CD4-positive, alpha-beta T cell treated with Interleukin-12 subunit alpha and Interleukin-12 subunit beta, for 1 hour (primary cell): ENCODE measurements around the gene LIME1.
"Not testable (repeated sequence)": the region's sequence is repeated elsewhere in the genome, so short reads cannot be mapped to it uniquely, and the experiment has no call there.

Experiments used
- DNase-seq: peaks from one replicate; pipeline ENCODE4 v3.0.0-alpha.2; 2020

Gene LIME1

DNA sequence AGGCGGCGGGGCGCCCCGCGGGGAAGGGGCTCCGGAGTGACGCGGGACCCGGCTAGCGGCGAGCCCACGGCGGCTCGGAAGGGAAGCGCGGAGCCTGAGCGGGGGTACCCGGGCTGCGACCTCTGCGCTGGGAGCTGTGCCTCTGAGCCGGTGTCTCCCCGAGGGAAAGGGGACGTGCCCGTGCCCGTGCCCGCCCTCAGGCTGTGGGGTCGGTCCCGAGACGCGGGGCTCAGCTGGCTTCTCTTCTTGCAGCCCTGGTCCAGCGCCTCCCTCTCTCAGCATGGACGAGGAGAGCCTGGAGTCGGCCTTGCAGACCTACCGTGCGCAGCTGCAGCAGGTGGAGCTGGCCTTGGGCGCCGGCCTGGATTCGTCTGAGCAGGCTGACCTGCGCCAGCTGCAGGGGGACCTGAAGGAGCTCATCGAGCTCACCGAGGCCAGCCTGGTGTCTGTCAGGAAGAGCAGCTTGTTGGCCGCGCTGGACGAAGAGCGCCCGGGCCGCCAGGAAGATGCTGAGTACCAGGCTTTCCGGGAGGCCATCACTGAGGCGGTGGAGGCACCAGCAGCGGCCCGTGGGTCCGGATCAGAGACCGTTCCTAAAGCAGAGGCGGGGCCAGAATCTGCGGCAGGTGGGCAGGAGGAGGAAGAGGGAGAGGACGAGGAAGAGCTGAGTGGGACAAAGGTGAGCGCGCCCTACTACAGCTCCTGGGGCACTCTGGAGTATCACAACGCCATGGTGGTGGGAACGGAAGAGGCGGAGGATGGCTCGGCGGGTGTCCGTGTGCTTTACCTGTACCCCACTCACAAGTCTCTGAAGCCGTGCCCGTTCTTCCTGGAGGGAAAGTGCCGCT lies 27.9 kb upstream of the LIME1 start:
- no peak for DNase-seq

DNA sequence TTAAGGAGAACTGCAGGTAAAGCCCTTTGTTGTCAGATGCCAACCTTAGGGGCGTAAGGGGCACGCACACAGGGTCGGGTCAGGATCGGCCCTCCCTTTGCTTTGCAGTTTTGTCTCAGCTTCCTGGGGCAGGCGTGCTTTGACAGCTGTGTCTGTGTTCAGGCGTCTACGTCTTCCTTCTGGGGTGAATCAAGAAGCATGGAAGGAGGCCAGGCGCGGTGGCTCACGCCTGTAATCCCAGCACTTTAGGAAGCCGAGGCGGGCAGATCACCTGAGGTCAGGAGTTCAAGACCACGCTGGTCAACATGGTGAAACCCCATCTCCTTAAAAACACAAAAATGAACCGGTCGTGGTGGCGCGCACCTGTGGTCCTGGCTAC lies 27.3 kb upstream of the LIME1 start:
- no peak for DNase-seq

DNA sequence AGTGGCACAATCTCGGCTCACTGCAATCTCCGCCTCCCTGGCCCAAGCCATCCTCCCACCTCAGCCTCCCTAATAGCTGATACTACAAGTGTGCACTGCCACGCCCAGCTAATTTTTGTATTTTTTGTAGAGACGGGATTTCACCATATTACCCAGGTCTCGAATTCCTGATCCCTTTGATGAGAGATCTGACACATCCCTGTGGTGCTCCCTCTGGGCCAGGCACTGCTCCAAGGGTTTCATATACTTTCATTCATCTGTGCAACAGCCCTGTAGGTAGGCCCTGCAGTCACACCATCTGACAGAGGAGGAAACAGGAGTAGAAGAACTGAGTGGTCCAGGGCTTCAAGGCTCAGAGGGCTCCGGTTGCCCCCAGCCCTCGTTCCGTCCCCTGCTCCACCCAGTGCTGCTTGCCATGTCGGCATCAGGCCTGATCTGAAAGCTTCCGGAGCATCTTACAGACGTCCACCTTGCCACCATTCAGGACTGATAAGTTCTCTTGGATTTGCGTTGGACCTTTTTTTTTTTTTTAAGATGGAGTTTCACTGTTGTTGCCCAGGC lies 25.3 kb upstream of the LIME1 start:
- no peak for DNase-seq

DNA sequence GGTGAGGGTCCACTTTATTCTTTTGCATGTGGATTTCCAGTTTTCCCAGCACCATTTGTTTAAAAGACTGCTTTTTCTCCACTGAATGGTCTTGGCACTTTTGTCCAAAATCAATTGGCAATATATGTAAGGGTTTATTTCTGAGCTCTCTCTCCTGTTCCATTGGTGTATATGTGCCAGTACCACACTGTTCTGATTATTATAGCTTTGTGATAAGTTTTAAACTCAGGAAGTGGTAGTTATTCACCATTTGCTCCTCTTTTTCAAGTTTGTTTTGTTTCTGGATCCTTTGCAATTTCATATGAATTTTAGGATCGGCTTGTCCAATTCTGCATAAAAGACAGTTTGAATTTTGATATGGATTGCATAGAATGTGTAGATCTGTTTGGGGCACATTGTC lies 24.3 kb upstream of the LIME1 start:
- no peak for DNase-seq

DNA sequence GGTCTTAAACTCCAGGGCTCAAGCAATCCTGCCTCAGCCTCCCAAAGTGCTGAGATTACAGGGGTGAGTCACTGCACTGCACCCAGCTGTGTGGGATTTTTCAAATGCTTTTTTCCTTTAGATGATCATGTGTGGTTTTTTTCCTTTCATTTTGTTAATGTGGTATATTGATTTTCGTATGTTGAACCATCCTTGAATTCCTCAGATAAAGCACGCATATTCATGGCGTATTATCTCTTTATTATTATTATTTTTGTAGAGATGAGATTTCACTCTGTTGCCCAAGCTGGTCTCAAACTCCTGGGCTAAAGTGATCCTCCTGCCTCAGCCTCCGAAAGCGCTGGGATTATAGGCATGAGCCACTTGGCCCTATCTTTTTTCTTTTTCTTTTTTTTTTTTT lies 21.6 kb upstream of the LIME1 start:
- DNase-seq = no peak

DNA sequence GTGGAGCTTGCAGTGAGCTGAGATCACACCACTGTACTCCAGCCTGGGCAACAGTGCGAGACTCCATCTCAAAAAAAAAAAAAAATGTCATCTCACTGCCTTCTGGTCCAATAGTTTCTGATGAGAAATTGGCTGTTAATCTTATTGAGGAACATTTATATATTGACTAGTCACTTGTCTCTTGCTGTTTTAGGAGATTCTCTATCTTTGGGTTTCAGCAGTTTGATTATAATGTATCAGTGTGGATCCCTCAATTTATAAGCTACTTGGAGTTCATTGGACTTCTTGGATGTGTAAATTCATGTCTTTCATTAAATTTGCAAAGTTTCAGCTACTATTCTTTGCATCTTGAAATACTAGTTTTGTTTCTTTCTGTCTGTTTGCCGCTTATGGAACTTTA lies 17.5 kb upstream of the LIME1 start:
- no peak for DNase-seq

DNA sequence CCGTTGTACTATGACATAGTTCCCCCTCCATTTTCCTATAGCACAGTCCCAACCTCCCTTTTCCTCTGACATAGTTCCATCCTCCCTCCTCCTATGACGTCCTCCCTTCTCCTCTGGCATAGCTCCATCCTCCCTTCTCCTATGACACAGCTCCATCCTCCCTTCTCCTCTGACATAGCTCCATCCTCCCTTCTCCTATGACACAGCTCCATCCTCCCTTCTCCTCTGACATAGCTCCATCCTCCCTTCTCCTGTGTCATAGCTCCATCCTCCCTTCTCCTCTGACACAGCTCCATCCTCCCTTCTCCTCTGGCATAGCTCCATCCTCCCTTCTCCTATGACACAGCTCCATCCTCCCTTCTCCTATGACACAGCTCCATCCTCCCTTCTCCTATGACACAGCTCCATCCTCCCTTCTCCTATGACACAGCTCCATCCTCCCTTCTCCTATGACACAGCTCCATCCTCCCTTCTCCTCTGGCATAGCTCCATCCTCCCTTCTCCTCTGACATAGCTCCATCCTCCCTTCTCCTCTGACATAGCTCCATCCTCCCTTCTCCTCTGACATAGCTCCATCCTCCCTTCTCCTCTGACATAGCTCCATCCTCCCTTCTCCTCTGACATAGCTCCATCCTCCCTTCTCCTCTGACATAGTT lies 13.4 kb upstream of the LIME1 start:
- DNase-seq = not testable (repeated sequence)

DNA sequence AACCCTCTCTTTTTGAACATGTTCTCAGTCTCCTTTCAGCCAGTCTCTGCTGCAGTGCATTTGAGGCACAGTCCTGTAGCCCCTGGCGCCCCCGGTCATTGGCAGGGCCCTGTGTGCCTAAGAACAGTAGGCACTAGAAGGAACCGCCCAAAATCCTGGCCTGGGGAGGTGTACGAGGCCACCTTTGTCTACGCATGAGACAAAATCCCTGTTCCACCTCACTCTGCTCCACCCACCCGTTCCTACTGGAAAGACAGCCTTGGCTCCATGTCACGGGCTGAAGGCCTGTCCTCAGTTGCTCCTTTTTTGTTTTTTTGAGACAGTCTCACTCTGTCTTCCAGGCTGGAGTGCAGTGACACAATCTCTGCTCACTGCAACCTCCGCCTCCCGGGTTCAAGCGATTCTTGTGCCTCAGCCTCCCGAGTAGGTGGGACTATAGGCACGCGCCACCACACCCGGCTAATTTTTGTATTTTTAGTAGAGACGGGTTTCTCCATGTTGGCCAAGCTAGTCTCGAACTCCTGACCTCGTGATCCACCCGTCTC lies 6.2 kb upstream of the LIME1 start:
- DNase-seq = not testable (repeated sequence)

DNA sequence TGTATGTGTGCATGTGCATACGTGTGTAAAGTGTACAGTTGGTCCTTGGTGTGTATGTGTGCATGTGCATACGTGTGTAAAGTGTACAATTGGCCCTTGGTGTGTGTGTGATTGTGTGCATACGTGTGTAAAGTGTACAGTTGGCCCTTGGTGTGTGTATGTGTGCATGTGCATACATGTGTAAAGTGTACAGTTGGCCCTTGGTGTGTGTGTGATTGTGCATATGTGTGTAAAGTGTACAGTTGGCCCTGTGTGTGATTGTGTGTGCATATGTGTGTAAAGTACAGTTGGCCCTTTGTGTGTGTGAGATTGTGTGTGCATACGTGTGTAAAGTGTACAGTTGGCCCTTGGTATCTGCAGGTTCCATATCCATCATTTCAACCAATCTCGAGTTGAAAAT lies 5.1 kb upstream of the LIME1 start:
- DNase-seq = no peak

DNA sequence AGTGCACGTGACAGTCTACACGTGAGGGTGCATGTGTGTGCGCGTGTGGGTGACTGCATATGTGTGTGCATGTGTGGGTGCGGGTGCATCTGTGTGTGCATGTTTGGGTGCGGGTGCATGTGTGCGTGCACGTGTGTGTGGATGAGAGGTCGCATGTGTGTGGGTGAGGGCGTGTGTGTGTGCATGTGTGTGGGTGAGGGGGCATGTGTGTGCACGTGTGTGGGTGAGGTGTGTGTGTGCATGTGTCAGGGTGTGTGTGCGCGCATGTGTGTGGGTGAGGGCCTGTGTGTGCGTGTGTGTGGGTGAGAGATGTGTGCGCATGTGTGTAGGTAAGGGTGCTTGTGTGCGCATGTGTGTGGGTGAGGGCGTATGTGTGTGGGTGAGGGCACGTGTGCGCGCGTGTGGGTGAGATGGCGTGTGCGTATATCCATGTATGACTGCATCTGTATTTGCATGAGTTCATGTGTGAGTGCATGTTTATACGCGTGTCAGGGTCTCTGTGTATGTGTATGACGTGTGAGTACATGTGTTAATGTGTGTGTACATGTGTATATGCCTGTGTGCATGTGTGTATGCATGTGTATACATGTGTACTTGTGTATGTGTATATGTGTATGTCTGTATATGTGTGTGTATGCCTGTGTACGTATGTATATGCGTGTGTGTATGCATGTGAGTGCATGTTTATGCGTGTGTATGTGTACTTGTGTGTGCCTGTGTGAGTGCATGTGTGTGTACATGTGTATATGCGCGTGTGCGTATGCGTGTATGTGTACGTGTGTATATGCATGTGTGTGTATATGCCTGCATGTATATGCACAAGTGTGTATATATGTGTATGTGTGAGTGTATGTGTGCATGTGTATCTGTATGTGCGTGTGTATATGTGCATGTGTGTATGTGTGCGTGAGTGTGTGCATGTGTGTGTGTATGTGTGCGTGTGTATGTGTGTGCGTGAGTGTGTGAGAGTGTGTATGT lies 4.1 kb upstream of the LIME1 start:
- no peak for DNase-seq

DNA sequence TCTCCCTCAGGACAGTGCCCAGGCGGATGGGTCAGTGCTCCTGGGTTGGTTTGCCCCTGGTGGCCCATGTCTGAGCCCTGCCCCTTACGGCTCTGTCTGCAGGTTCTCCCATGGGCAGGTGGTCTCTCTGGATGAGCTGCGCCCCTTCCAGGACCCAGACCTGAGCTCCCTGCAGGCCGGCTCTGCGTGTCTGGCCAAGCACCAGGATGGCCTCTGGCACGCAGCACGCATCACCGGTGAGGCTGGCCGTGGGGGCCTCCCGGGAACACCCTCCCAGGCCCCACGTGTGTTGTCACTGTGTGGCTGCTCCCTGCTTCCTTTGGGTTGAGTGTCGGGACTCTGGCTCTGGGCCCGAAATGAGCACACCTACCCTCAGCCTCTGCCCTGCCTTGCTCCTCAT lies 3.3 kb upstream of the LIME1 start:
- no peak for DNase-seq

DNA sequence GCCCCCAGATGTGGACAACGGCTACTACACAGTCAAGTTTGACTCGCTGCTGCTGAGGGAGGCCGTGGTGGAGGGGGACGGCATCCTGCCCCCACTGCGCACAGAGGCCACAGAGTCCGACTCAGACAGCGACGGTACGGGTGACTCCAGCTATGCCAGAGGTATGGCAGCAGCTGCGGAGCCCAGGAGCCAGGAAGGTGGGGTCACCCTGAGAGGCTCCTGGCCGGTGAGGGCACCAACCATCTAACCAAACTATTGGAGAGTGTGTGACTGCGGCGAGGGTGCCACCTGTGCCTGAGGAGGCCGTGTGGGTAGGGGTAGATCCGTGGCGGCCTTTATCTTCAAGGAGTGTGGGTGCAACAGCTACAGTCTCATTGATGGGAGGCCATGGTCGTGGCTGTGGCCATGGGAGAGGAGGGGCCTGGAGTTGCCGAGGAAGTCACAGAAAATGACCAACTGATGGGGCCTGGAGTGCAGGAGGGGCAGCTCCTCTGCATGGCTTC lies 2.8 kb upstream of the LIME1 start:
- DNase-seq = no peak

DNA sequence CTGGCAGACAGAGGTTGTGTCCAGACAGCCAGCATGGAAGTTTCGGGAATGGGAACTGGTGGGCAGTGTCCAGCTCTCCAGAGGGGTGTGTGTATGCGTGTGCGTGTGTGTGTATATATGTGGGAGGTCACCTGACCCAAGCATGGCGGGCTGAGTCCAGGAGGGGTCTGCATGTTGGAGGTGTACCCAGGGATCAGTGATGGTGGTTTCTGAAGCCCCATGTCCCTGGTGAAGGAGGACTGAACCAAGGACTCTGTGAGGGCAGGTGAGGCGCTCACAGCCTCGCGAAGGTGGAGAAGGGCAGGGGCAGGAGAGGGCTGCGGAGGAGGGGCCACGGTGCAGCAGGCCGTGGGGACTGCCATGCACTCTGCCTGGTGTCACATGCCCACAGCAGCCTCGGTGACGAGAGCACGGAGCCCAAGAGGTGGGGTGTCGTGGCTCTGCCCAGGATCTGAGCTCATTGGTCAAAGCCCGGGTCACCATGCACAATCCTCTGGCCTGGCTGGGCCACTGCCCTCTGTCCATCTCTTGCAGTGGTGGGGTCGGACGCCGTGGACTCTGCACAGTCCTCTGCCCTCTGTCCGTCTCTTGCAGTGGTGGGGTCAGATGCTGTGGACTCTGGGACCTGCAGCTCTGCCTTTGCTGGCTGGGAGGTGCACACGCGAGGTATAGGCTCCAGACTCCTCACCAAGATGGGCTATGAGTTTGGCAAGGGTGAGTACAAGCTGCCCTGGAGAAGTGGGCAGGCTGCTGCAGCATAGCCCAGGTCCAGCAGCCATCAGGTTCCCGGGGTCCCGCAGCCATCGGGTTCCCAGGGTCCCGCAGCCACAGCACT lies 2.1 kb upstream of the LIME1 start:
- DNase-seq = no peak

DNA sequence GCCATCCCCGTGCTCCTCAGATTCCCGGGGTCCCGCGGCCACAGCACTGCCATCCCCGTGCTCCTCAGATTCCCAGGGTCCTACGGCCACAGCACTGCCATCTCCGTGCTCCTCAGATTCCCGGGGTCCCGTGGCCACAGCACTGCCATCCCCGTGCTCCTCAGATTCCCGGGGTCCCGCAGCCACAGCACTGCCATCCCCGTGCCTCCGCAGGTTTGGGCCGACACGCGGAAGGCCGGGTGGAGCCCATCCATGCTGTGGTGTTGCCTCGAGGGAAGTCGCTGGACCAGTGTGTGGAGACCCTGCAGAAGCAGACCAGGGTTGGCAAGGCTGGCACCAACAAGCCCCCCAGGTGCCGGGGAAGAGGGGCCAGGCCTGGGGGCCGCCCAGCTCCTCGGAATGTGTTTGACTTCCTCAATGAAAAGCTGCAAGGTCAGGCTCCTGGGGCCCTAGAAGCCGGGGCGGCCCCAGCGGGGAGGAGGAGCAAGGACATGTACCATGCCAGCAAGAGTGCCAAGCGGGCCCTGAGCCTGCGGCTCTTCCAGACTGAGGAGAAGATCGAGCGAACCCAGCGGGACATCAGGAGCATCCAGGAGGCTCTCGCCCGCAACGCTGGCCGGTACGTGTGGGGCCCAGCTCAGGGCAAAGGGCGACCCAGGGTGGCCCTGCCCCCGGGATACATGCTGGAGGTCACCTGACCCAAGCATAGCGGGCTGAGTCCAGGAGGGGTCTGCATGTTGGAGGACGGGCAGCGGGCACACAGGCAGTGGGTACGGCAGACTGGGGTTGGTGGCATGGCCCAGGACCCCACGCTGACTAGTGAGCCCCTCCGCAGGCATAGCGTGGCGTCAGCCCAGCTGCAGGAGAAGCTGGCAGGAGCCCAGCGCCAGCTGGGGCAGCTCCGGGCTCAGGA lies 1.3 kb upstream of the LIME1 start:
- no peak for DNase-seq

DNA sequence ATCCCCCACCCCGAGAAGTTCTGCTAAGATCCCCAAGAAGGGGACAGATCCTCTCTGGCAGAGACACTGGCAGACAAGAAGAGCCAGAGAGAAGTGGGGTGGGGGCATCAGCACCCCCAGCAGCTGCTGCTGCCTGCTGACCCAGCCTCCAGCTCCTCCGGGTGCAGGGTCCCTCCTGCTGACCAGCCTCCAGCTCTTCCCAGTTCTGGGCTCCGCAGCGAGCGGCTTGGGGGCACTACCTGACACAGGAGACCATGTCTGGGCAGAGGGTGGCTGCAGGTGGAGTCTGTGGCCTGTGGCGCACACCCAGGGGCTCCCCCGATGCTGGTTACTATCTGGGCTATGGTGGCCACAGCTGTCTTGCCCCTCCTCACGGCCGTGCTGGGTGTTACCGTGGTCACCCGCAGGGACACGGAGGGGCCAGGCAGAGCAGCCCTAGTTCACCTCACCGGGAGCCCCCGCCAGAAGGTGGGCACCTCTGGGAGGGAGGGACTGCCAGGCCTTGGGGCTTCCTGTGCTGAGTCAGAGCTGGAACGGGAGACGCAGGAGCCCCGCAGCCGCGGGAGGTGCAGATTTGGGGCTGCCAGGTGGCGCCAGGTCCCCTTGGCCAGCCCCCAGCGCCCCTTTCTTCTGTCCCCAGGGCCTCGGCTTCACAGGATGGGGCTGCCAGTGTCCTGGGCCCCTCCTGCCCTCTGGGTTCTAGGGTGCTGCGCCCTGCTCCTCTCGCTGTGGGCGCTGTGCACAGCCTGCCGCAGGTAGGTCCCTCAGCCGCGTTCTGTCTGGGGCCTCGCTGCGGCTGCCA lies 630 bp downstream of the LIME1 start:
- DNase-seq = peak; percentile 56

DNA sequence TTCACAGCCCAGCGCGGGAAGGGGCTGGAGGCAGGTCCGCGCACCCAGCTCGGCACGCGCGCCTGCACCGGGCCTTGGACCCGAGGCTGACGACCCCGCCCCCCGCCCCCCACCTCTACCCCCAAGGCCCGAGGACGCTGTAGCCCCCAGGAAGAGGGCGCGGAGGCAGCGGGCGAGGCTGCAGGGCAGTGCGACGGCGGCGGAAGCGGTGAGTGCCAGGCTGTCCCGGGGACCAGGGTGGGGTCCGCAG lies 1.2 kb downstream of the LIME1 start:
- no peak for DNase-seq

DNA sequence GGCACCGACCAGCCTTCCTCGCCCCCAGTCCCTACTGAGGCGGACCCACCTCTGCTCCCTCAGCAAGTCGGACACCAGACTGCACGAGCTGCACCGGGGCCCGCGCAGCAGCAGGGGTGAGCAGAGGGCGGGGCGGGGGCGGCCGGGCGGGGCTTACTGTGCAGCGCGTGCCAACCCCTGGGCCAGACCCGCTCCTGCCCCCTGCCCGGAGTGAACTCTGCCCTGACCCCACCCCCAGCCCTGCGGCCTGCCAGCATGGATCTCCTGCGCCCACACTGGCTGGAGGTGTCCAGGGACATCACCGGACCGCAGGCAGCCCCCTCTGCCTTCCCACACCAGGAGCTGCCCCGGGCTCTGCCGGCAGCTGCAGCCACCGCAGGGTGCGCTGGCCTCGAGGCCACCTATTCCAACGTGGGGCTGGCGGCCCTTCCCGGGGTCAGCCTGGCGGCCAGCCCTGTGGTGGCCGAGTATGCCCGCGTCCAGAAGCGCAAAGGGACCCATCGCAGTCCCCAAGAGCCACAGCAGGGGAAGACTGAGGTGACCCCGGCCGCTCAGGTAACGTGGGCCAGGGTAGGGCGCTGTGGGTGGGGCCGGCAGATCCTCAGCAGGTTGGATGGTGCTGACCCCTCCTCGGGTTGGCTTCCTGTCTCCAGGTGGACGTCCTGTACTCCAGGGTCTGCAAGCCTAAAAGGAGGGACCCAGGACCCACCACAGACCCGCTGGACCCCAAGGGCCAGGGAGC lies 1.7 kb downstream of the LIME1 start:
- DNase-seq = peak; percentile 35

DNA sequence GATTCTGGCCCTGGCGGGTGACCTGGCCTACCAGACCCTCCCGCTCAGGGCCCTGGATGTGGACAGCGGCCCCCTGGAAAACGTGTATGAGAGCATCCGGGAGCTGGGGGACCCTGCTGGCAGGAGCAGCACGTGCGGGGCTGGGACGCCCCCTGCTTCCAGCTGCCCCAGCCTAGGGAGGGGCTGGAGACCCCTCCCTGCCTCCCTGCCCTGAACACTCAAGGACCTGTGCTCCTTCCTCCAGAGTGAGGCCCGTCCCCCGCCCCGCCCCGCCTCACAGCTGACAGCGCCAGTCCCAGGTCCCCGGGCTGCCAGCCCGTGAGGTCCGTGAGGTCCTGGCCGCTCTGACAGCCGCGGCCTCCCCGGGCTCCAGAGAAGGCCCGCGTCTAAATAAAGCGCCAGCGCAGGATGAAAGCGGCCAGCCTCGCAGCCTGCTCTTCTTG lies 2.2 kb downstream of the LIME1 start:
- peak; percentile 36 for DNase-seq
